Activated CD8-positive, alpha-beta T cell treated with anti-CD3 and anti-CD28 coated beads for 36 hours (primary cell): ENCODE measurements around the gene GLG1. TPM values are rescaled to one million over a fixed set of nuclear protein-coding genes. Genes with fewer than 3 reads are reported as not detected.

Experiments
- ATAC-seq: fragments of 200-7000 bp; cut with Tn5 transposase; one replicate; pipeline ENCODE4 v1.10.0; 2021; ENCODE audit warnings: mild to moderate bottlenecking, moderate library complexity
- CTCF ChIA-PET: fragments of 350-600 bp; sonication (Branson Sonifier 250); formaldehyde crosslinking; loops from one replicate; lab custom pipeline; 2021; ENCODE audit warnings: antibody characterized with exemption; lab: Charles Lee
- POLR2A ChIA-PET: fragments of 350-600 bp; sonication (Branson Sonifier 250); formaldehyde crosslinking; loops from one replicate; lab custom pipeline; 2021; ENCODE audit warnings: antibody characterized with exemption; lab: Charles Lee
- DNase-seq: peaks from one replicate; pipeline ENCODE4 v3.0.0-alpha.2; 2020
- H3K27ac Mint-ChIP-seq: one replicate; pipeline ENCODE4 v1.8.0; 2021; ENCODE audit warnings: mild to moderate bottlenecking, mixed read lengths
- H3K27me3 Mint-ChIP-seq: one replicate; pipeline ENCODE4 v1.8.0; 2021; ENCODE audit warnings: mixed read lengths
- H3K36me3 Mint-ChIP-seq: one replicate; pipeline ENCODE4 v1.8.0; 2021; ENCODE audit warnings: low read depth, mixed read lengths
- H3K4me1 Mint-ChIP-seq: one replicate; pipeline ENCODE4 v1.8.0; 2021; ENCODE audit warnings: low read depth, mixed read lengths
- H3K4me3 Mint-ChIP-seq: one replicate; pipeline ENCODE4 v1.8.0; 2021; ENCODE audit warnings: mild to moderate bottlenecking, moderate library complexity, mixed read lengths
- H3K9me3 Mint-ChIP-seq: one replicate; pipeline ENCODE4 v1.8.0; 2021; ENCODE audit warnings: mixed read lengths
- CTCF ChIP-seq: fragments of 200-600 bp; IDR thresholded peaks from one replicate; pipeline ENCODE4 v1.8.0; 2022; ENCODE audit warnings: antibody characterized with exemption, mild to moderate bottlenecking
- intact Hi-C: fragments of 100-400 bp; cut with micrococcal nuclease; formaldehyde crosslinking; loops from one replicate; pipeline ENCODE4 v1.10.0; 2022
- total RNA-seq, 2 experiments: library from RNA; stranded (reverse); gene quantifications; one replicate each; pipeline ENCODE4 v1.2.3, GENCODE V29; 2021

Gene GLG1
- total RNA-seq, 2 experiments from 2014 or later, result 70.0 to 74.9 TPM

GRCh38 chr16:74601126-74601871, 5.6 kb downstream of the GLG1 start:
- intact Hi-C loops, result loop anchor here (5.0 to 10.0 kb wide), 2 partner anchors 39 to 96 kb away; no protein-coding TSS in a partner anchor
- POLR2A ChIA-PET, result interaction anchor here (1.0 kb wide), 2 partner anchors 8 to 27 kb away, joined by 3 read pairs; no protein-coding TSS in a partner anchor
- H3K36me3 Mint-ChIP-seq, result peaks cover 26% of the 10 kb centered on the region
- H3K9me3 Mint-ChIP-seq, result no peaks in the 10 kb centered on the region
- peak; percentile 93 for ATAC-seq
- H3K27me3 Mint-ChIP-seq, result no peaks in the 10 kb centered on the region
- CTCF ChIA-PET, result interaction anchor here (0.8 kb wide), 1 partner anchor 30 kb away, joined by 3 read pairs; no protein-coding TSS in a partner anchor
- peak; percentile 85 for DNase-seq
- peaks cover 61% of the 10 kb centered on the region for H3K4me1 Mint-ChIP-seq
- peak overlapping the region; percentile 37 for H3K4me3 Mint-ChIP-seq
- H3K27ac Mint-ChIP-seq, result peak overlapping the region; percentile 86
- no peak for TF ChIP-seq CTCF

- H3K27me3 Mint-ChIP-seq, result no peaks in the 10 kb centered on the region
- ChIA-PET CTCF (interaction anchor here (0.8 kb wide), 1 partner anchor 9 kb away, joined by 3 read pairs; no protein-coding TSS in a partner anchor), POLR2A (interaction anchor here (1.4 kb wide), 1 partner anchor 10 kb away, joined by 6 read pairs; no protein-coding TSS in a partner anchor)
- DNase-seq, result no peak
- intact Hi-C loops, result no loop called here
- peak overlapping the region; percentile 26 for H3K27ac Mint-ChIP-seq
- H3K4me1 Mint-ChIP-seq, result peaks cover 48% of the 10 kb centered on the region
- H3K9me3 Mint-ChIP-seq, result no peaks in the 10 kb centered on the region
- H3K36me3 Mint-ChIP-seq, result peaks cover 22% of the 10 kb centered on the region
- ATAC-seq, result no peak
- no peak overlapping the region for H3K4me3 Mint-ChIP-seq
- TF ChIP-seq CTCF, result no peak
These were observed 10.3 kb downstream of the GLG1 start for GRCh38 chr16:74596586-74596985.

- intact Hi-C loops, result no loop called here
- POLR2A ChIA-PET, result interaction anchor here (0.6 to 1.4 kb wide), 4 partner anchors 9 to 24 kb away, joined by 3 read pairs; no protein-coding TSS in a partner anchor
These were observed 14.1 kb downstream of the GLG1 start for GRCh38 chr16:74592847-74593246.

GRCh38 chr16:74591876-74592650, 14.9 kb downstream of the GLG1 start:
- H3K27me3 Mint-ChIP-seq, result no peaks in the 10 kb centered on the region
- ATAC-seq (no peak), DNase-seq (no peak)
- peaks cover 49% of the 10 kb centered on the region for H3K4me1 Mint-ChIP-seq
- TF ChIP-seq CTCF, result no peak
- intact Hi-C loops, result no loop called here
- H3K36me3 Mint-ChIP-seq, result peaks cover 22% of the 10 kb centered on the region
- ChIA-PET CTCF (interaction anchor here (0.9 kb wide), 1 partner anchor 8 kb away, joined by 3 read pairs; no protein-coding TSS in a partner anchor), POLR2A (interaction anchor here (0.6 to 1.4 kb wide), 3 partner anchors 10 to 14 kb away, joined by 3 read pairs; no protein-coding TSS in a partner anchor)
- no peak overlapping the region for H3K4me3 Mint-ChIP-seq
- no peak overlapping the region for H3K27ac Mint-ChIP-seq
- no peaks in the 10 kb centered on the region for H3K9me3 Mint-ChIP-seq

More at GRCh38 chr16:74592847-74593246, 14.1 kb downstream of the GLG1 start:
- Mint-ChIP-seq H3K9me3 (no peaks in the 10 kb centered on the region), H3K27me3 (no peaks in the 10 kb centered on the region), H3K36me3 (peaks cover 21% of the 10 kb centered on the region), H3K4me1 (peaks cover 41% of the 10 kb centered on the region), H3K27ac (no peak overlapping the region), H3K4me3 (no peak overlapping the region)
- TF ChIP-seq CTCF, result no peak
- ATAC-seq (no peak), DNase-seq (no peak)
- CTCF ChIA-PET, result interaction anchor here (0.9 kb wide), 1 partner anchor 9 kb away, joined by 3 read pairs; no protein-coding TSS in a partner anchor
